ENCODE data around the gene LGALS8. TPM values are rescaled to one million over a fixed set of nuclear protein-coding genes. Genes with fewer than 3 reads are reported as not detected.

LGALS8 gene
- total RNA-seq, 1 experiment from 2014 or later: 25.1 TPM

DNA sequence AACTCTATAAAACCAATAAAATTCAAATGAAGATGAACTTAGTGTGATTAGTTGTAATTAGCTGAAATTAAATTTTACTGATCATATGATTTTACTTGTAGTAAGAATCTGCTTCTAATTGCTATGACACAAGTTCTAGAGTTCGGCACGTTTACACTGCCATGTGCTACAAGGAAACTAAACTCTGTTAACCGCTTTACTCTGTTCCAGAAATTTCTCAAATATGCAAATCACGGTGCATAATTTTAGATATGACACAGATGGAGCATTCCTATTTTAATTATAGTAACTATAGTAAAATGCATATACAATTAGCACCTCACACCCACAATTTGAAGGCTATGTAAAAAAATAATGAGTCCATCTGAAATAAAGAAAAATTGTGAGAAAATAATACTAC is 65.7 kb downstream of the LGALS8 start:
- no peak for DNase-seq (ENCODE audit: low spot score)

DNA sequence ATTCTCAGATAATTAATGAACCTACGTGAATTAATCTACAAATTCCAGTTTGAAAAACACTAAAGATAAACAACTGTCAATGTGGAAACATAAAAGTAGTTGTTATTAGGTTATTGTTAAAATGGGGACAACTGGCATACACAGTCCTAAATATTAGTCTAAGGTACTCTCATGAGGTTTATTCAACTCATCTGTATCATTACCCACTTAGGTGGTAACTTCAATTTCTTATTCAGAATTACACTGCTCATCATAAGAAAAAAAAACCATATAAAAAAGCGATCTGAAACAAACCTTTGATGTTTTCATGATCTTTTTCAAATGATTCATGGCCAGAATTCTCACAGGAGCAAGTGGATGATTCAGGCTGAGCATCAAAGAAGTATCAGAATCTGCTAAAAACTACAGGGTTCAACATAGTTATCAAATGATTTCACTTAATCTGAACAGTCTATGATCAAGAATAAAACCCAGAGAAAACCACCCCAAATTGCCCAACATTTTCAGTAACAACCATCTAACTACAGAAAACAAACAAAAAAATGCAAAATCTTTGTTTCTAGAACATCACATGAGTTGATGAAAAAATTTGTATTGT is 66.9 kb downstream of the LGALS8 start:
- DNase-seq (ENCODE audit: low spot score): no peak

DNA sequence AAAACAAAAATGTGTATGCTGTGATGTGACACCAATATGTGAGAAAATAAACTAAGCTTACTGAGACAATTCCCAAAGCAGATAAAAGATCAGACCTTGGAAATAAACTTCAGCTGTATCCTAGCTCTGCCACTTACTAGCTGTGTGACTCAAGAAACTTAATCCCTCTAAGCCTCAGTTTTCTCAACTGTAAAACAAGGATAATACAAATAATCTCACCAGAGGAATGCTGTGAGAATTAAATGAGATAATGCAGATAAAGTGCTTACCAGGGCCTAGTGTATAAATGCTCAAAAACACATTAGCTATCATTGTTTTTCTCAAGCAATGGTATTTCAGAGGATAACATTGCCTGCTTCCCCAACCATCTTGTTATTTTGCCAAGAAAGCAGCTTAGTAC is 78.4 kb downstream of the LGALS8 start:
- DNase-seq (ENCODE audit: low spot score): no peak

Other genes starting within 250 kb of the LGALS8 start
- gene ERO1B, start 242.0 kb upstream of the LGALS8 start, total RNA-seq (2014; rRNA removed; shearing (Covaris generic)): not detected in 2 replicates
- gene EDARADD, start 129.7 kb upstream of the LGALS8 start, total RNA-seq (2014; rRNA removed; shearing (Covaris generic)): not detected in 2 replicates
- 13.7 and 19.4 TPM in 2 replicates for gene HEATR1, start 80.5 kb downstream of the LGALS8 start, total RNA-seq (2014; rRNA removed; shearing (Covaris generic))
- gene ACTN2, start 162.5 kb downstream of the LGALS8 start, total RNA-seq (2014; rRNA removed; shearing (Covaris generic)): not detected in 2 replicates